GM12873 (cell line): ENCODE data around the gene SASH1.

Experiments
- CTCF ChIP-seq: IDR thresholded peaks from 2 replicates; pipeline ENCODE4 v1.5.1; 2012; ENCODE audit warnings: low read depth, mild to moderate bottlenecking, moderate library complexity, low read length, control low read depth; ENCODE audit not compliant: insufficient read depth; ENCODE audit errors: missing control alignments

The SASH1 gene

GRCh38 chr6:148430897-148431296 lies 88.3 kb downstream of the SASH1 start:
- TF ChIP-seq CTCF: no peak

- no peak for TF ChIP-seq CTCF
Measured at GRCh38 chr6:148431413-148431812, 88.8 kb downstream of the SASH1 start.

GRCh38 chr6:148431840-148432239 lies 89.2 kb downstream of the SASH1 start:
- TF ChIP-seq CTCF: no peak

GRCh38 chr6:148432462-148433195 lies 90.0 kb downstream of the SASH1 start:
- no peak for TF ChIP-seq CTCF

- TF ChIP-seq CTCF: no peak
Measured at GRCh38 chr6:148435386-148435785, 92.7 kb downstream of the SASH1 start.

- no peak for TF ChIP-seq CTCF
Measured at GRCh38 chr6:148436466-148436865, 93.8 kb downstream of the SASH1 start.

GRCh38 chr6:148438632-148439031 lies 96.0 kb downstream of the SASH1 start:
- TF ChIP-seq CTCF: no peak
